Measurements from ENCODE around the gene ADGRE3. TPM values are rescaled to one million over a fixed set of nuclear protein-coding genes. Genes with fewer than 3 reads are reported as not detected.

The ADGRE3 gene
- total RNA-seq, 1 experiment from 2014 or later = not detected

DNA sequence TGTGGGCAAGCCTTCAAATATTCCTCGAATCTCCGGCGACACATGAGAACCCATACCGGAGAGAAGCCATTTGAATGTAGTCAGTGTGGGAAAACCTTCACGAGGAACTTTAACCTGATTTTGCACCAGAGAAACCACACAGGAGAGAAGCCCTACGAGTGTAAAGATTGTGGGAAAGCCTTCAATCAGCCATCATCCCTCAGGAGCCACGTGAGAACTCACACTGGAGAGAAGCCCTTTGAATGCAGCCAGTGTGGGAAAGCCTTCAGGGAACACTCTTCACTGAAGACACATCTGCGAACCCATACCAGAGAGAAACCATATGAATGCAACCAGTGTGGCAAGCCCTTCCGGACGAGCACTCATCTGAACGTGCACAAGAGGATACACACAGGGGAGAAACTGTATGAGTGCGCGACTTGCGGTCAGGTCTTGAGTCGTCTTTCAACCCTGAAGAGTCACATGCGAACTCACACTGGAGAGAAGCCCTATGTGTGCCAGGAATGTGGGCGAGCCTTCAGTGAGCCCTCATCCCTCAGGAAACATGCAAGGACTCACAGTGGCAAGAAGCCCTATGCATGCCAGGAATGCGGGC lies 44.0 kb upstream of the ADGRE3 start:
- Histone ChIP-seq H3K27me3 (ENCODE audit: insufficient read depth, low read length) (no peaks in the 10 kb centered on the region), H3K79me1 (ENCODE audit: insufficient read depth, low read depth, low read length, poor library complexity, severe bottlenecking) (no peaks in the 10 kb centered on the region), H4K91ac (ENCODE audit: insufficient read length, low read depth, low read length) (no peak overlapping the region), H4K8ac (replicated peaks; ENCODE audit: insufficient read length, low read depth, low read length) (no peak overlapping the region), H3K18ac (ENCODE audit: insufficient read length, low read depth, low read length) (no peak overlapping the region), H4K5ac (ENCODE audit: insufficient read length, low read depth, low read length) (no peak overlapping the region), H2AFZ (ENCODE audit: low read length) (no peak overlapping the region), H3K4me2 (ENCODE audit: insufficient read depth, insufficient read length, low read length) (no peak overlapping the region), H2BK15ac (ENCODE audit: low read depth, low read length) (no peak overlapping the region), H2BK120ac (ENCODE audit: low read depth, low read length, poor library complexity, severe bottlenecking) (no peak overlapping the region), H2AK5ac (ENCODE audit: insufficient read length, low read length) (no peak overlapping the region), H3K79me2 (ENCODE audit: insufficient read depth, low read length) (no peaks in the 10 kb centered on the region), H3K56ac (ENCODE audit: insufficient read length, low read depth, low read length) (no peak overlapping the region), H3K23ac (ENCODE audit: insufficient read length, low read depth, low read length) (no peak overlapping the region), H3K14ac (ENCODE audit: insufficient read depth, low read length) (no peak overlapping the region), H2BK20ac (ENCODE audit: low read depth, low read length, poor library complexity, severe bottlenecking) (no peak overlapping the region), H2BK5ac (ENCODE audit: insufficient read length, low read length) (no peak overlapping the region), H2BK12ac (ENCODE audit: insufficient read length, low read depth, low read length) (no peak overlapping the region), H3T11ph (ENCODE audit: low read length) (no peak overlapping the region), H3K4ac (ENCODE audit: low read depth, low read length) (no peak overlapping the region), H3K23me2 (ENCODE audit: insufficient read length, low read depth, low read length, poor library complexity, severe bottlenecking) (no peaks in the 10 kb centered on the region), H3K9ac (ENCODE audit: extremely low read depth, insufficient read length, low read length) (no peak overlapping the region), H3K4me1 (ENCODE audit: insufficient read depth, low read length) (no peaks in the 10 kb centered on the region), H3K27ac (ENCODE audit: insufficient read length, low read depth, low read length) (no peak overlapping the region), H3K9me3 (ENCODE audit: control insufficient read depth, low read depth, low read length) (peaks cover 52% of the 10 kb centered on the region), H4K20me1 (ENCODE audit: control insufficient read depth, insufficient read depth, insufficient read length) (no peaks in the 10 kb centered on the region)
- DNase-seq = no peak
- Mint-ChIP-seq H3K36me3 (ENCODE audit: insufficient read depth in 1 of 3, low read depth in 3 of 3) (peaks cover 68 to 87% (median 74%) of the 10 kb centered on the region in 3 experiments), H3K9me3 (peaks cover 91 to 96% of the 10 kb centered on the region in 2 experiments), H3K27me3 (ENCODE audit: low read depth) (no peaks in the 10 kb centered on the region; the same call in 1 of the 2 replicates), H3K4me1 (no peaks in the 10 kb centered on the region), H3K27ac (no peak overlapping the region), H3K4me3 (no peak overlapping the region)
- TF ChIP-seq, protein P1, sequence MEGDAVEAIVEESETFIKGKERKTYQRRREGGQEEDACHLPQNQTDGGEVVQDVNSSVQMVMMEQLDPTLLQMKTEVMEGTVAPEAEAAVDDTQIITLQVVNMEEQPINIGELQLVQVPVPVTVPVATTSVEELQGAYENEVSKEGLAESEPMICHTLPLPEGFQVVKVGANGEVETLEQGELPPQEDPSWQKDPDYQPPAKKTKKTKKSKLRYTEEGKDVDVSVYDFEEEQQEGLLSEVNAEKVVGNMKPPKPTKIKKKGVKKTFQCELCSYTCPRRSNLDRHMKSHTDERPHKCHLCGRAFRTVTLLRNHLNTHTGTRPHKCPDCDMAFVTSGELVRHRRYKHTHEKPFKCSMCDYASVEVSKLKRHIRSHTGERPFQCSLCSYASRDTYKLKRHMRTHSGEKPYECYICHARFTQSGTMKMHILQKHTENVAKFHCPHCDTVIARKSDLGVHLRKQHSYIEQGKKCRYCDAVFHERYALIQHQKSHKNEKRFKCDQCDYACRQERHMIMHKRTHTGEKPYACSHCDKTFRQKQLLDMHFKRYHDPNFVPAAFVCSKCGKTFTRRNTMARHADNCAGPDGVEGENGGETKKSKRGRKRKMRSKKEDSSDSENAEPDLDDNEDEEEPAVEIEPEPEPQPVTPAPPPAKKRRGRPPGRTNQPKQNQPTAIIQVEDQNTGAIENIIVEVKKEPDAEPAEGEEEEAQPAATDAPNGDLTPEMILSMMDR (conservative IDR thresholded peaks at IDR 0.05) = no peak
- no CpG with 5 or more reads among the region's 18 CpGs for WGBS (ENCODE audit: extremely low coverage, insufficient read length, low lambda C conversion rate)

Data from H9 (cell line).